ENCODE results near the gene NRG2.

The NRG2 gene

GRCh38 chr5:140037012-140037411, 6.1 kb downstream of the NRG2 start:
- no peak for DNase-seq (ENCODE audit: low read depth in 1 of 2, low spot score in 1 of 2)

GRCh38 chr5:140035881-140036280, 7.2 kb downstream of the NRG2 start:
- in situ Hi-C loops (cut with HindIII; ENCODE audit: low pct_unique_long_range_greater_than_20kb, low sequenced_read_pairs), result loop anchor here (25.0 kb wide), 1 partner anchor 126 kb away; no protein-coding TSS in a partner anchor
- no peak for TF ChIP-seq JUND (IDR thresholded peaks at IDR 0.05; ENCODE audit: low read depth)
- DNase-seq (ENCODE audit: low read depth in 1 of 2, low spot score in 1 of 2), result no peak

More at GRCh38 chr5:140037012-140037411, 6.1 kb downstream of the NRG2 start:
- no peak for TF ChIP-seq JUND (IDR thresholded peaks at IDR 0.05; ENCODE audit: low read depth)
- in situ Hi-C loops (cut with HindIII; ENCODE audit: low pct_unique_long_range_greater_than_20kb, low sequenced_read_pairs), result loop anchor here (25.0 kb wide), 1 partner anchor 125 kb away; no protein-coding TSS in a partner anchor

- no peak for TF ChIP-seq JUND (IDR thresholded peaks at IDR 0.05; ENCODE audit: low read depth)
- no peak for DNase-seq (ENCODE audit: low read depth in 1 of 2, low spot score in 1 of 2)
- in situ Hi-C loops (cut with HindIII; ENCODE audit: low pct_unique_long_range_greater_than_20kb, low sequenced_read_pairs), result loop anchor here (25.0 kb wide), 1 partner anchor 129 kb away; no protein-coding TSS in a partner anchor
Measured at GRCh38 chr5:140033037-140033760, 9.9 kb downstream of the NRG2 start.

- no peak for TF ChIP-seq JUND (IDR thresholded peaks at IDR 0.05; ENCODE audit: low read depth)
- in situ Hi-C loops (cut with HindIII; ENCODE audit: low pct_unique_long_range_greater_than_20kb, low sequenced_read_pairs), result loop anchor here (25.0 kb wide), 1 partner anchor 130 kb away; no protein-coding TSS in a partner anchor
- no peak for DNase-seq (ENCODE audit: low read depth in 1 of 2, low spot score in 1 of 2)
Measured at GRCh38 chr5:140032296-140032695, 10.8 kb downstream of the NRG2 start.

GRCh38 chr5:140027807-140028206, 15.3 kb downstream of the NRG2 start:
- no peak for TF ChIP-seq JUND (IDR thresholded peaks at IDR 0.05; ENCODE audit: low read depth)
- no peak for DNase-seq (ENCODE audit: low read depth in 1 of 2, low spot score in 1 of 2)
- in situ Hi-C loops (cut with HindIII; ENCODE audit: low pct_unique_long_range_greater_than_20kb, low sequenced_read_pairs), result loop anchor here (25.0 kb wide), 1 partner anchor 134 kb away; no protein-coding TSS in a partner anchor

- no peak for TF ChIP-seq JUND (IDR thresholded peaks at IDR 0.05; ENCODE audit: low read depth)
- no peak for DNase-seq (ENCODE audit: low read depth in 1 of 2, low spot score in 1 of 2)
- in situ Hi-C loops (cut with HindIII; ENCODE audit: low pct_unique_long_range_greater_than_20kb, low sequenced_read_pairs), result loop anchor here (25.0 kb wide), 1 partner anchor 137 kb away; no protein-coding TSS in a partner anchor
Measured at GRCh38 chr5:140025736-140026135, 17.4 kb downstream of the NRG2 start.

- no peak for TF ChIP-seq JUND (IDR thresholded peaks at IDR 0.05; ENCODE audit: low read depth)
- in situ Hi-C loops (cut with HindIII; ENCODE audit: low pct_unique_long_range_greater_than_20kb, low sequenced_read_pairs), result loop anchor here (25.0 kb wide), 1 partner anchor 137 kb away; no protein-coding TSS in a partner anchor
- no peak for DNase-seq (ENCODE audit: low read depth in 1 of 2, low spot score in 1 of 2)
Measured at GRCh38 chr5:140024928-140025327, 18.2 kb downstream of the NRG2 start.

- in situ Hi-C loops (cut with HindIII; ENCODE audit: low pct_unique_long_range_greater_than_20kb, low sequenced_read_pairs), result no loop called here
- no peak for TF ChIP-seq JUND (IDR thresholded peaks at IDR 0.05; ENCODE audit: low read depth)
- no peak for DNase-seq (ENCODE audit: low read depth in 1 of 2, low spot score in 1 of 2)
Measured at GRCh38 chr5:140023611-140024191, 19.4 kb downstream of the NRG2 start.

GRCh38 chr5:140020601-140021177, 22.4 kb downstream of the NRG2 start:
- DNase-seq (ENCODE audit: low read depth in 1 of 2, low spot score in 1 of 2), result no peak
- in situ Hi-C loops (cut with HindIII; ENCODE audit: low pct_unique_long_range_greater_than_20kb, low sequenced_read_pairs), result no loop called here
- TF ChIP-seq JUND (IDR thresholded peaks at IDR 0.05; ENCODE audit: low read depth), result no peak

GRCh38 chr5:140018920-140019644, 24.0 kb downstream of the NRG2 start:
- in situ Hi-C loops (cut with HindIII; ENCODE audit: low pct_unique_long_range_greater_than_20kb, low sequenced_read_pairs), result no loop called here
- DNase-seq (ENCODE audit: low read depth in 1 of 2, low spot score in 1 of 2), result no peak
- TF ChIP-seq JUND (IDR thresholded peaks at IDR 0.05; ENCODE audit: low read depth), result no peak

- DNase-seq (ENCODE audit: low read depth in 1 of 2, low spot score in 1 of 2), result no peak
- no peak for TF ChIP-seq JUND (IDR thresholded peaks at IDR 0.05; ENCODE audit: low read depth)
- in situ Hi-C loops (cut with HindIII; ENCODE audit: low pct_unique_long_range_greater_than_20kb, low sequenced_read_pairs), result no loop called here
Measured at GRCh38 chr5:140018517-140018916, 24.6 kb downstream of the NRG2 start.

GRCh38 chr5:140018096-140018481, 25.0 kb downstream of the NRG2 start:
- in situ Hi-C loops (cut with HindIII; ENCODE audit: low pct_unique_long_range_greater_than_20kb, low sequenced_read_pairs), result no loop called here
- no peak for DNase-seq (ENCODE audit: low read depth in 1 of 2, low spot score in 1 of 2)
- no peak for TF ChIP-seq JUND (IDR thresholded peaks at IDR 0.05; ENCODE audit: low read depth)
